Neutrophil (primary cell): ENCODE data around the gene BNIP1.

ENCODE experiments used
- H3K27ac ChIP-seq: fragments of 200-600 bp; sonication (generic); 2 replicates; pipeline ENCODE4 v1.5.1; 2016; ENCODE audit warnings: mild to moderate bottlenecking, moderate library complexity
- H3K27me3 ChIP-seq: fragments of 200-600 bp; sonication (generic); 2 replicates; pipeline ENCODE4 v1.6.0; 2016; ENCODE audit warnings: mild to moderate bottlenecking
- H3K36me3 ChIP-seq: fragments of 200-600 bp; sonication (generic); 2 replicates; pipeline ENCODE4 v1.5.1; 2017
- H3K4me1 ChIP-seq, 2 experiments: fragments of 200-600 bp in 1 of 2; sonication (generic) in 1 of 2; 1 replicate in 1 of 2; 2 replicates in 1 of 2; pipeline versions ENCODE4 v1.5.1 to v1.6.1; 2013 to 2016; ENCODE audit warnings: low read depth in 1 of 2, low read length in 1 of 2, mild to moderate bottlenecking in 1 of 2, moderate library complexity in 1 of 2; ENCODE audit not compliant: control insufficient read depth in 1 of 2, insufficient read depth in 1 of 2
- H3K4me3 ChIP-seq, 2 experiments: fragments of 200-600 bp in 1 of 2; sonication (generic) in 1 of 2; 1 replicate in 1 of 2; 2 replicates in 1 of 2; pipeline ENCODE4 v1.5.1; 2013 to 2016; ENCODE audit warnings: low read depth in 1 of 2, low read length in 1 of 2, mild to moderate bottlenecking in 1 of 2, moderate library complexity in 1 of 2
- H3K9me3 ChIP-seq: fragments of 200-600 bp; sonication (generic); 2 replicates; pipeline ENCODE4 v1.5.1; 2016
- CTCF ChIP-seq: fragments of 200-600 bp; sonication (generic); IDR thresholded peaks from 2 replicates; pipeline ENCODE4 v1.5.1; 2016; ENCODE audit warnings: antibody characterized with exemption

BNIP1 gene

GRCh38 chr5:173196133-173196952 lies 52.0 kb downstream of the BNIP1 start:
- no peaks in the 10 kb centered on the region for H3K36me3 ChIP-seq
- H3K4me1 ChIP-seq, result no peaks in the 10 kb centered on the region
- peaks cover 45% of the 10 kb centered on the region for H3K27me3 ChIP-seq
- no peak for TF ChIP-seq CTCF
- no peaks in the 10 kb centered on the region for H3K9me3 ChIP-seq
- no peak overlapping the region for H3K4me3 ChIP-seq
- H3K27ac ChIP-seq, result no peak overlapping the region

GRCh38 chr5:173197375-173197891 lies 53.1 kb downstream of the BNIP1 start:
- H3K9me3 ChIP-seq, result no peaks in the 10 kb centered on the region
- no peak overlapping the region for H3K4me3 ChIP-seq
- no peaks in the 10 kb centered on the region for H3K36me3 ChIP-seq
- H3K27ac ChIP-seq, result no peak overlapping the region
- H3K27me3 ChIP-seq, result peaks cover 50% of the 10 kb centered on the region
- H3K4me1 ChIP-seq, result no peaks in the 10 kb centered on the region
- no peak for TF ChIP-seq CTCF

- Histone ChIP-seq H3K4me3 (no peak overlapping the region), H3K4me1 (no peaks in the 10 kb centered on the region), H3K27ac (no peak overlapping the region), H3K36me3 (no peaks in the 10 kb centered on the region), H3K9me3 (no peaks in the 10 kb centered on the region), H3K27me3 (peaks cover 56% of the 10 kb centered on the region)
- no peak for TF ChIP-seq CTCF
Observed at GRCh38 chr5:173198049-173198448, 53.7 kb downstream of the BNIP1 start.

- Histone ChIP-seq H3K4me3 (no peak overlapping the region), H3K27ac (no peak overlapping the region), H3K4me1 (no peaks in the 10 kb centered on the region), H3K27me3 (peaks cover 57% of the 10 kb centered on the region), H3K9me3 (no peaks in the 10 kb centered on the region), H3K36me3 (no peaks in the 10 kb centered on the region)
- TF ChIP-seq CTCF, result no peak
Observed at GRCh38 chr5:173200356-173200755, 56.0 kb downstream of the BNIP1 start.

- H3K27me3 ChIP-seq, result peaks cover 53% of the 10 kb centered on the region
Observed at GRCh38 chr5:173201636-173202265, 57.4 kb downstream of the BNIP1 start.

More at GRCh38 chr5:173201636-173202265, 57.4 kb downstream of the BNIP1 start:
- Histone ChIP-seq H3K36me3 (no peaks in the 10 kb centered on the region), H3K4me3 (no peak overlapping the region), H3K4me1 (no peaks in the 10 kb centered on the region), H3K9me3 (no peaks in the 10 kb centered on the region), H3K27ac (no peak overlapping the region)
- no peak for TF ChIP-seq CTCF
